ENCODE measurements around the gene CYP2A6.
"Not testable (repeated sequence)": the region's sequence is repeated elsewhere in the genome, so short reads cannot be mapped to it uniquely, and the experiment has no call there.

The CYP2A6 gene

GRCh38 chr19:40822704-40823553 is 27.3 kb downstream of the CYP2A6 start:
- not testable (repeated sequence) for H3K4me3 ChIP-seq (ENCODE audit: low read depth, low read length); DNase-seq (ENCODE audit: low read depth)

- no peak for DNase-seq (ENCODE audit: low read depth)
- H3K4me3 ChIP-seq (ENCODE audit: low read depth, low read length): no peak overlapping the region
- no peak for TF ChIP-seq CTCF (IDR thresholded peaks at IDR 0.05; ENCODE audit: low read depth, low read length, missing control alignments)
These were observed 28.1 kb downstream of the CYP2A6 start for GRCh38 chr19:40822161-40822560.

- not testable (repeated sequence) for H3K4me3 ChIP-seq (ENCODE audit: low read depth, low read length); DNase-seq (ENCODE audit: low read depth)
- TF ChIP-seq CTCF (IDR thresholded peaks at IDR 0.05; ENCODE audit: low read depth, low read length, missing control alignments): peak; percentile 70
These were observed 30.6 kb downstream of the CYP2A6 start for GRCh38 chr19:40819479-40820234.

GRCh38 chr19:40818480-40819399 is 31.5 kb downstream of the CYP2A6 start:
- H3K4me3 ChIP-seq (ENCODE audit: low read depth, low read length); DNase-seq (ENCODE audit: low read depth): not testable (repeated sequence)
- TF ChIP-seq CTCF (IDR thresholded peaks at IDR 0.05; ENCODE audit: low read depth, low read length, missing control alignments): peak; percentile 36

- DNase-seq (ENCODE audit: low read depth): no peak
- TF ChIP-seq CTCF (IDR thresholded peaks at IDR 0.05; ENCODE audit: low read depth, low read length, missing control alignments): no peak
- H3K4me3 ChIP-seq (ENCODE audit: low read depth, low read length): no peak overlapping the region
These were observed 35.0 kb downstream of the CYP2A6 start for GRCh38 chr19:40815223-40815622.

GRCh38 chr19:40813182-40813581 is 37.1 kb downstream of the CYP2A6 start:
- H3K4me3 ChIP-seq (ENCODE audit: low read depth, low read length): no peak overlapping the region
- DNase-seq (ENCODE audit: low read depth): no peak
- TF ChIP-seq CTCF (IDR thresholded peaks at IDR 0.05; ENCODE audit: low read depth, low read length, missing control alignments): no peak

- H3K4me3 ChIP-seq (ENCODE audit: low read depth, low read length): not testable (repeated sequence)
These were observed 37.7 kb downstream of the CYP2A6 start for GRCh38 chr19:40812571-40812970.

More at GRCh38 chr19:40812571-40812970, 37.7 kb downstream of the CYP2A6 start:
- DNase-seq (ENCODE audit: low read depth): not testable (repeated sequence)

All from GM12864 (cell line).